GM19238 (cell line): ENCODE results near the gene KANTR.
"Not testable (repeated sequence)": the region's sequence is repeated elsewhere in the genome, so short reads cannot be mapped to it uniquely, and the experiment has no call there.

Experiments
- DNase-seq: peaks from one replicate; pipeline ENCODE4 v3.0.0; 2011; ENCODE audit warnings: low spot score; ENCODE audit not compliant: insufficient read length

KANTR gene

DNA sequence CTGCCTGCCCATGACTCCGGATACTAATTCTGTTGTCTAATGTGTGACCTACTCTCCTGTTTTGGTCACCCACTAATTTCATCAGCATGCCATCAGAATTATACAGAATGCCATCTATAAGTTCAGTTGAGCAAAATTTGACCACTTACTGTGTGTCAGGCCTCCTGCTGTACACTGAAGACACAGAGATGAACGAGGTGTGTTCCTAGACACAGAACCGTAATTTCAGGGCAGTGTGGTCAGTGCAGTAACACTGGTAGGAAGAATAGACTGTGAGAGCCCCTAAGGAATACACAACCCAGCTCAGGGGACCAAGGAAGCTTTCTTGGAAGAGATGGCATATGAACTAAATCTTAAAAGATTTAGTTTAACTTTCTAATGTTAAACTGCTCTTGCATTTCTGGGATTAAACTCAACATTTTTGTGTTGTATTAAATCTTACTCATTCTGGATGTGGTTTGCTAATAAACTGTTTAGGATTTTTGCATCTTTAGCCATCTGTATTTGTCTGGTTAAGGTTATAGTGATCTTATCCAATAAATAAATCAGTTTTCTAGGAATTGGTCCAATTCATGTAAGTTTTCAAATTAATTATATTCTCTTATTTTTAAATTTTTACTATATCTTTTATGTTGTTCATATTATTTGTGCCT is 34.3 kb downstream of the KANTR start:
- DNase-seq = no peak

DNA sequence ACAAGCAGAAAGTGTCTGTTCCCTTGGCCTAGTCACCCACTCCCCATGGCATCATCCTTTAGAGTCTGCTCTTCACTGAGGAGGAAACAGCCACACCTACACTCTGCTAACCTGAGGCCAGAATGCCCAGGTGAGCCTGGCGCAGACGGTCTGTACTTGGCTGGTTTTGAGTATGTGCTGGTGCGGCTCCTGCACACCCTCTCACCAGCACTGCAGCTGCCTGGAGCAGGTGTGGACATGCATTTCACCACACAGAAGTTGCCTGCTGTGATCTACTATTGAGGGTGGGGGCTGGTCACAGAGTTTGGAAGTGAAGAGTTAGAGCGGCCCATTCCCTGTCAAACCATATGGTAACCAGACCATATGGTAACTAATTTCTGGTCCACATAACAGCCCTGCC is 39.5 kb downstream of the KANTR start:
- DNase-seq = no peak

DNA sequence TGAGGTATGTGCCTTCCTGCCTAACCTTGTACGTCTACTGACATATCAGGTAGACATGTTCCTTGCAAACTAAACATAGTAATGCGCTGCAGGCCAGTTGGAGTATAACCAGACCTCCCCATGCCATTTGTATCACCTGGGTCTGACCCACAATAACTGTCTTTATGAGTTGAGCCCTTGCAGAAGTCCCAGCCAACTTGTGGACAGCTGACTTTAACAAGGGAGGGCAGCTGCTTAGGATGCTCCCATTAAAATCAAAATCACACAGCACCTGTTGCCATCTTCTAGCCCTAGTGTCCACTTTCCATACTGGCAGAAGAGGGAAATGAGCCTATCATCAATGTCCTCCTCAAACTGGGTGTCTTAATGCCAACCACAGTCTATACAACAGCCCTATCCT is 41.6 kb downstream of the KANTR start:
- no peak for DNase-seq

DNA sequence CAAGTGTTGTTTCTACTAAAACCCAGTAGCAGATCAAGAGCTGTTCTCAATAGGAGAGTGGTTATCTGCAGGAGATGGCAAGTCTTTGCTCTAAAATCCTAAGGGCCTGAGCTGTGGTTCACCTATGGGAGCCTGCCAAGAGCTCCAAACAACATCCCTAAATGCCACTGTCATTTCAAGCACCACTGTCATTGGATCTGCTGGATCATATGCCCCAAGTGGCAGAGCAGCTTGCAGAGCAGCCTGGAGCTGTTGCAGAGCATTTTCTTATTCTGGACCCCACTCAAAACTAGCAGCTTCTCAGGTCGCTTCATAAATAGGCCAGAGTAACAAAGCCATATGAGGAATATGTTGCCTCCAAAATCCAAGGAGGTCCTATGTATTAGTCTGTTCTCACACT is 59.6 kb downstream of the KANTR start:
- no peak for DNase-seq

DNA sequence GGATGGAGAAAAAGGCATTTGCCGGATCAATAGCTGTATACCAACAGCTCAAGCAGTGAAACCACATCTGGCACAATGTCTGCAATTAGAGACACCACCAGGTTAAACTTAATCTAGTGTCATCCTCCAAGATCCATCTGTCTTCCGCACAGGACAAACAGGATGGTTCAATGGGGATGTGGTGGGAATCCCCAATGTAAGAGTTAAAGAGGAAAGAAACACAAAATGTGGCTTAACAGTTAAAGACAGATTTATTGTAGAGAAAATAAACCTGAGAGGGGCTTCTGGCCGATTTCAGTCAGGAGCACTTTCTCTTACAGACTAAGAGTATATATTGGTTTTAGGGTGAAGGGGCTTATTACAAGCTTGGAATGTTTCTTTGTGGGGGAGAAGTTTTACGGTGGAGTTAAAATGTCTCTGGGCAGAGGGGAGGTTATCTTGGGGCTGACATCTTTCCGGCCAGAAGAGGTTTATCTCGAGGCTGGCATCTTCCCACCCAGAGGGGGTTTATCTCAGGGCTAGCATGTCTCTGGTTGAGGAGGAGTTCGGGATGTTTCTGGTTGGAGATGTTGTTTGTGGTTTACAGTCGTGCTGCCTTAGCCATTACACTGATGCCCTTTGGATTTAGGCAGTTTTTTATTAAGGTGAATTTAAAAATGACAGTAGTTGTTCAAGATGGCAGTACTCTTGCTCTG is 61.7 kb downstream of the KANTR start:
- no peak for DNase-seq

DNA sequence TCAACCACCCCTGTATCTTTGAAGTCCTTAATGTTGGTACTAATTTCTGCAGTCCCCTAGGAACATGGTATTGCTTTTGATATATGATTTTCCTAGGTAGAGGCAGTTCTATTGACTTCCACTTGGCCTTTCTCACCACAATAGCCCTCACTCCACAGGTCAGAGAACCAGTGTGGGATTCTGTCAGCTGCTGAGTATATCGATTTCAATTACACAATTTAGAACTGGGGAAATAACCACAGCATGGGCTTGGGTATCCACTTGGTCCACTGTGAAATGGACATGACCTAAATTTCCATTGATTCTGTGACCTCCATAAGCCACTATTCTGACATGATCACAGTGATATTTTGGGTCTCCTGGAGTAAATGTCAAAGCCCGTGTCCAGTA is 62.3 kb downstream of the KANTR start:
- no peak for DNase-seq

DNA sequence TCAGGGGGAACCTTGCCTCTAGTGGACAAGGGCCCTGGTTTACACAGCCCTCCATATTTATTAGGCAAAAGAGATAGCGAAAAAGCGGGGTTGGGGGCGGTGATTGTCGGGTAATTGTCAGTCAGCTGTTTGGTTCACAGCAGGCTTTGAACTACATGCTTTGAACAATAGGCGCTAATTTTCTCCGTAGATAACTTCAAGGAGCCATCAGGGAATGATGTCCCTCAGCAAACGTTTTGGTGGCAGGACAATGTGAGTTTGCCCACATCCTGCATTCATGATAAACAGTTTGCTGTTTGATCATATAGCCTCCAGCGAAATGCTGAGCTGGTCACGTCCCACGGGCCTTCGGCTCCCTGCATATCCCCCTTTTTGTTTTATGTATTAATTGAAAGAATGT is 65.2 kb downstream of the KANTR start:
- DNase-seq = no peak

DNA sequence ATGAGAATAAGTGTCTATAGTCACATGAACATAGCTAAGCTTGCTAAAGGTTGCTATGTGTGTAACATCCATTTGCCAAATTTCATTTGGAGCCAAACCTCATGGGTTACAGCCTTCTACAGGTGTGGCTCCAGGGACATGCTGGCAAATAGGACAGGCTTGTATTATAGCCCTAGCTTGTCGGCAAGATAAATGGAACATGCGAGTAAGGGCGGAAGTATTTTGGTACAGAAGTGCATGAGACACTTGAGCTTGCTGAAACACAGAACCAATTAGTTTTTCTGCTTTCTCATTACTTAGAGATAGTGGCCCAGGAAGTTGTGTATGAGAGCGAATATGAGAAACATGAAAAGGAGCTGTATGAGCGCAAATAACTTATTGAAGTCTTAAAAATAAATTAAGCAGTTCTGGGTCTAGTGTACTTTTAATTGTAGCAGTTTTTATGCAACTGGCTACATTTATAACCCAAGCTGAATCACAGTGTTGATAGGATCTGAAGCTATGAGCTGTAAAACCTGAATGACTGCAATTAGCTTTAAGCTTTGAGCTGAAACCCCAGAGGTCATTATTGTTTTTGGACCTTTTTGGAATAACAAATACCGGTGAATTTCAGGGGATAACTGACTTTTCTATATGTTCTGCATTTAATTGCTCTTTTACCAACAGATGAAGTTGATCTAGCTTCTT is 66.5 kb downstream of the KANTR start:
- no peak for DNase-seq

DNA sequence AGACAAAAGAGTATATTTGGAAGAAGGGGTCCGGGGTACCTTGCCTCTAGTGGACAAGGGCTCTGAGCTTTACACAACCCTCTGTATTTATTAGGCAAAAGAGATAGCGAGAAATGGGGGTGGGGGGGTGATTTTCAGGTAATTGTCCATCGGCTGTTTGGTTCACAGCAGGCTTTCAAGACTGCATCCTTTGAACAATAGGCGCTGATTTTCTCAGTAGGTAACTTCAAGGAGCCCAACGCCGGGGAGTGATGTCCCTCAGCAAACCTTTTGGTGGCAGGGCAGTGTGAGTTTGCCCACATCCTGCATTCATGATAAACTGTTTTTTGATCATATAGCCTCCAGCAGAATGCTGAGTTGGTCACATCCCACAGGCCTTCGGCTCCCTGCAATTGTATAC is 69.5 kb downstream of the KANTR start:
- DNase-seq = no peak

DNA sequence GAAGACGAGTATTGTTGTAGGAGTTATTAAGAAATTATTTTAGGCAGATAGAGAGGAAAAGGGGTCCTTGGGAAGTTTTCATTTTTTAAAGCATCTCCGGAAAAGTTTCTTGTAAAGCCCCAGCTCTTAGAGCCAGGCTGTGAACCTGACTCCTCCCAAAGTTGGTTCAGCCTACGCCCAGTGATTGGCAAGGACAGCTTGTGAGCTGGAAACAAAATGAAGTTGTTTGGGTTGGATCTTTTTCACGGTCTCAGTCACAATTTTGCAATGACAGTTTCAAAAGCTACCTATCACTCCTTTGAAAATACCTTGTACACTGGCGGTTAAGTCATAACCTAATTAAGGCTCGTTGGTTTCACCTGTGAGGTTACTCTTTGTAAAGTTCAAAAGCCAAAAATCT is 70.6 kb downstream of the KANTR start:
- not testable (repeated sequence) for DNase-seq

DNA sequence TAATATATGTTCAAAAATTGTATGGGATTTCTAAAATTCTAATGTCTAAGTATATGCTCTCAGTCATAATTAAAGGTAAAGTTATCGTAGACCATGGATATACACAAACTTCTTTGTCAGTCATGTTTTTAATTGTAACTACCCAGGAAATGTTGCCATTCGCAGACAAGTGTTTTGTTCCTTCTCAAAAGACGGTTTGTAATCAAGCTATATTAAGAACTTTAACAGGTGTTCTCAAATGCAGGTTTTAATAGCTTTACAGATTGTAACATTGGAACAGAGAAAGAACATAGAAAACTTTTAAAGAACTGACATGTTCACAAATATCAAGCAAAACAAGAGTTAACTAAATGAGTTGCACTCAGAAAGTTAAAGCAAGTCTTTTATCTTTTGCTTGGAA is 72.2 kb downstream of the KANTR start:
- no peak for DNase-seq

DNA sequence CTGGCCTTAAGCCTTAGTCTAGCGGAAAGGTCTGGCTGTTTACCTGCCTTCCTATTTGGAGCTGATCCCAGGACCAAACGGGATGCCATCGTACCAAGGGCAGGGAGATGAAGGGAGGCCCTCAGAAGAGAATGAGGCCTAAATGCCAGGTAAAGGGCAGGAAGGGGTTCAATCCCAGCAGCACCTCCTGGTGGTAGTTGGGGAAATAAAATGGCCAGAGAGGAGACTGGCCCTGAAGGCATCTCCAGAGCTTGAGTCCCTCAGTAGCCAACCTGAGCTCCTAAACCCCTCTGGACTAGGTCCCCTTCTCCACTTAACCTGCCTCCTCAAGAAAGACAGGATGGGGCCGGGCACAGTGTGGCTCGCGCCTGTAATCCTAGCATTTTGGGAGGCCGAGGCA is 77.4 kb downstream of the KANTR start:
- no peak for DNase-seq
